H1 (cell line): ENCODE data around the gene PIGK. TPM values are rescaled to one million over a fixed set of nuclear protein-coding genes. Genes with fewer than 3 reads are reported as not detected.

Source experiments
- CTCF ChIA-PET: fragments of 300-600 bp; sonication (Branson Sonifier 250); formaldehyde crosslinking; loops from one replicate; lab custom pipeline; 2021; ENCODE audit not compliant: partially characterized antibody; lab: Charles Lee
- POLR2A ChIA-PET: fragments of 300-600 bp; sonication (Branson Sonifier 250); formaldehyde crosslinking; loops from one replicate; lab custom pipeline; 2021; ENCODE audit warnings: inconsistent platforms; ENCODE audit not compliant: partially characterized antibody; lab: Charles Lee
- DNase-seq, 2 experiments: peaks; one replicate each; pipeline versions ENCODE4 v3.0.0 to v3.0.0-alpha.2; 2010 to 2022; ENCODE audit warnings: low spot score in 2 of 2, low read depth in 1 of 2, mixed read lengths in 1 of 2
- FAIRE-seq: peaks from 2 replicates; lab custom pipeline; 2011; peaks lifted over from hg19 to GRCh38; lab: Jason Lieb, UNC
- H2AFZ ChIP-seq: 2 replicates; pipeline ENCODE4 v1.8.1; 2012; ENCODE audit warnings: low read length, inconsistent platforms
- H2AK5ac ChIP-seq: 2 replicates; pipeline ENCODE4 v1.6.1; 2013; ENCODE audit warnings: low read depth, low read length
- H2BK120ac ChIP-seq: replicated peaks from 2 replicates; pipeline ENCODE3; 2013; ENCODE audit warnings: low read depth, low read length, inconsistent platforms
- H2BK12ac ChIP-seq: 2 replicates; pipeline ENCODE4 v1.6.1; 2013; ENCODE audit warnings: low read depth, low read length
- H2BK15ac ChIP-seq: 2 replicates; pipeline ENCODE4 v1.6.1; 2013; ENCODE audit warnings: low read length
- H2BK20ac ChIP-seq: 2 replicates; pipeline ENCODE4 v1.6.1; 2013; ENCODE audit warnings: low read length
- H2BK5ac ChIP-seq: 2 replicates; pipeline ENCODE4 v1.6.1; 2013; ENCODE audit warnings: low read depth, low read length
- H3K14ac ChIP-seq: 2 replicates; pipeline ENCODE4 v1.6.1; 2013; ENCODE audit warnings: inconsistent platforms; ENCODE audit not compliant: insufficient read length
- H3K18ac ChIP-seq: 2 replicates; pipeline ENCODE4 v1.6.1; 2013; ENCODE audit warnings: low read length; ENCODE audit errors: extremely low read depth
- H3K23ac ChIP-seq: 2 replicates; pipeline ENCODE4 v1.6.1; 2013; ENCODE audit warnings: inconsistent platforms; ENCODE audit not compliant: insufficient read length
- H3K23me2 ChIP-seq: 2 replicates; pipeline ENCODE4 v1.6.1; 2013; ENCODE audit warnings: low read depth, low read length
- H3K27ac ChIP-seq: 2 replicates; pipeline ENCODE4 v1.6.1; 2011; ENCODE audit warnings: low read depth, low read length, inconsistent platforms
- H3K27me3 ChIP-seq, 4 experiments: replicated peaks in 1 of 4; 1 replicate in 1 of 4; 2 replicates in 3 of 4; pipeline versions ENCODE4 v1.6.1 to v1.8.1; 2011 to 2013; ENCODE audit warnings: low read length in 3 of 4, mild to moderate bottlenecking in 3 of 4, inconsistent platforms in 2 of 4, mixed read lengths in 2 of 4, moderate library complexity in 1 of 4; ENCODE audit not compliant: control insufficient read depth in 3 of 4, insufficient read depth in 3 of 4; ENCODE audit errors: extremely low read depth in 1 of 4
- H3K36me3 ChIP-seq, 4 experiments: 2 replicates each; pipeline versions ENCODE4 v1.6.1 to v1.8.1; 2011 to 2013; ENCODE audit warnings: mild to moderate bottlenecking in 4 of 4, low read length in 3 of 4, moderate library complexity in 2 of 4, control low read depth in 1 of 4, inconsistent platforms in 1 of 4; ENCODE audit not compliant: insufficient read depth in 4 of 4, control insufficient read depth in 2 of 4
- H3K4ac ChIP-seq: replicated peaks from 2 replicates; pipeline ENCODE3; 2013; ENCODE audit warnings: low read length, low read depth, mixed read lengths, inconsistent platforms; ENCODE audit not compliant: insufficient read length
- H3K4me1 ChIP-seq, 4 experiments: replicated peaks in 1 of 4; 1 replicate in 1 of 4; 2 replicates in 3 of 4; pipeline versions ENCODE4 v1.6.1 to v1.8.1; 2011 to 2013; ENCODE audit warnings: low read length in 3 of 4, inconsistent platforms in 2 of 4, mixed read lengths in 1 of 4; ENCODE audit not compliant: insufficient read depth in 4 of 4, control insufficient read depth in 3 of 4
- H3K4me2 ChIP-seq, 2 experiments: 2 replicates each; pipeline versions ENCODE4 v1.6.1 to v1.8.1; 2011 to 2013; ENCODE audit warnings: low read depth in 2 of 2, low read length in 2 of 2, control low read depth in 1 of 2, inconsistent platforms in 1 of 2, mild to moderate bottlenecking in 1 of 2; ENCODE audit not compliant: insufficient read depth in 1 of 2
- H3K4me3 ChIP-seq, 4 experiments: fragments of 200-600, 300-600 bp in 1 of 4; sonication (generic), shearing (Covaris generic), sonication (Bioruptor Twin) in 1 of 4; 2 replicates each; pipeline versions ENCODE4 v1.5.1 to v1.8.1; 2011 to 2016; ENCODE audit warnings: low read length in 4 of 4, low read depth in 3 of 4, control low read depth in 2 of 4, inconsistent platforms in 2 of 4, mild to moderate bottlenecking in 2 of 4, mixed read lengths in 1 of 4, moderate library complexity in 1 of 4; ENCODE audit not compliant: insufficient read depth in 2 of 4; ENCODE audit errors: extremely low read depth in 1 of 4
- H3K56ac ChIP-seq: replicated peaks from 2 replicates; pipeline ENCODE3; 2013; ENCODE audit warnings: low read depth, mild to moderate bottlenecking, mixed read lengths, low read length, inconsistent platforms; ENCODE audit not compliant: insufficient read length
- H3K79me1 ChIP-seq: 2 replicates; pipeline ENCODE4 v1.6.1; 2013; ENCODE audit warnings: low read depth, low read length, control low read depth
- H3K79me2 ChIP-seq, 2 experiments: 2 replicates each; pipeline versions ENCODE4 v1.6.1 to v1.8.1; 2012 to 2013; ENCODE audit warnings: low read length in 2 of 2, mild to moderate bottlenecking in 2 of 2, inconsistent platforms in 1 of 2; ENCODE audit not compliant: insufficient read depth in 2 of 2, control insufficient read depth in 1 of 2
- H3K9ac ChIP-seq, 4 experiments: replicated peaks in 1 of 4; 1 replicate in 1 of 4; 2 replicates in 3 of 4; pipeline versions ENCODE4 v1.6.1 to v1.8.1; 2011 to 2013; ENCODE audit warnings: low read depth in 3 of 4, low read length in 3 of 4, control low read depth in 2 of 4, mild to moderate bottlenecking in 2 of 4, moderate library complexity in 2 of 4, inconsistent platforms in 1 of 4; ENCODE audit errors: extremely low read depth in 1 of 4
- H3K9me3 ChIP-seq, 2 experiments: 2 replicates each; pipeline versions ENCODE4 v1.6.1 to v1.8.1; 2012 to 2013; ENCODE audit warnings: mild to moderate bottlenecking in 2 of 2, moderate library complexity in 2 of 2, control low read depth in 1 of 2, inconsistent platforms in 1 of 2, low read depth in 1 of 2, low read length in 1 of 2, mixed read lengths in 1 of 2; ENCODE audit not compliant: insufficient read depth in 2 of 2
- H4K20me1 ChIP-seq, 2 experiments: replicated peaks in 1 of 2; 2 replicates each; pipeline versions ENCODE3 to v1.8.1; 2011 to 2013; ENCODE audit warnings: inconsistent platforms in 2 of 2, low read length in 2 of 2, mild to moderate bottlenecking in 1 of 2; ENCODE audit not compliant: insufficient read depth in 2 of 2, control insufficient read depth in 1 of 2
- H4K5ac ChIP-seq: 2 replicates; pipeline ENCODE4 v1.6.1; 2013; ENCODE audit warnings: low read length, low read depth, mixed read lengths, inconsistent platforms; ENCODE audit not compliant: insufficient read length
- H4K8ac ChIP-seq: 2 replicates; pipeline ENCODE4 v1.8.0; 2013; ENCODE audit warnings: mild to moderate bottlenecking, moderate library complexity, low read length, inconsistent platforms; ENCODE audit not compliant: insufficient read depth; ENCODE audit errors: extremely low read depth
- H4K91ac ChIP-seq: replicated peaks from 2 replicates; pipeline ENCODE3; 2013; ENCODE audit warnings: low read length, mixed read lengths, inconsistent platforms; ENCODE audit not compliant: insufficient read length
- BRCA1 ChIP-seq: IDR thresholded peaks from 2 replicates; pipeline ENCODE4 v1.6.1; 2012; ENCODE audit warnings: low read depth, low read length, improper control_type of control experiment
- CREB1 ChIP-seq: IDR thresholded peaks from 2 replicates; pipeline ENCODE4 v1.6.1; 2012; ENCODE audit warnings: inconsistent platforms
- FOSL1 ChIP-seq: IDR thresholded peaks from 2 replicates; pipeline ENCODE4 v1.6.1; 2011; ENCODE audit warnings: mild to moderate bottlenecking, low read depth, low read length, moderate library complexity; ENCODE audit not compliant: insufficient read depth
- HDAC2 ChIP-seq, 2 experiments: fragments of 300-600 bp in 1 of 2; sonication (generic) in 1 of 2; IDR thresholded peaks; 2 replicates each; pipeline ENCODE4 v1.6.1; 2011 to 2012; ENCODE audit warnings: low read depth in 2 of 2, low read length in 2 of 2, mild to moderate bottlenecking in 2 of 2, moderate library complexity in 2 of 2, borderline replicate concordance in 1 of 2, inconsistent platforms in 1 of 2
- JUN ChIP-seq: IDR thresholded peaks from 2 replicates; pipeline ENCODE4 v1.6.1; 2011; ENCODE audit warnings: low read depth, mild to moderate bottlenecking, improper control_type of control experiment, low read length
- JUND ChIP-seq: IDR thresholded peaks from 2 replicates; pipeline ENCODE4 v1.6.1; 2011; ENCODE audit warnings: mild to moderate bottlenecking, improper control_type of control experiment, low read length
- POLR2A ChIP-seq, 2 experiments: IDR thresholded peaks; 1 replicate in 1 of 2; 2 replicates in 1 of 2; pipeline ENCODE4 v1.6.1; 2011; ENCODE audit warnings: low read depth in 2 of 2, low read length in 2 of 2, mild to moderate bottlenecking in 2 of 2; ENCODE audit errors: control extremely low read depth in 1 of 2
- POU5F1 ChIP-seq: IDR thresholded peaks from 2 replicates; pipeline ENCODE4 v1.6.1; 2011; ENCODE audit warnings: low read depth, mild to moderate bottlenecking, low read length, moderate library complexity
- RAD21 ChIP-seq, 2 experiments: IDR thresholded peaks in 1 of 2; conservative IDR thresholded peaks in 1 of 2; 2 replicates each; pipeline ENCODE4 v1.6.1; 2011; ENCODE audit warnings: low read depth in 2 of 2, low read length in 2 of 2, improper control_type of control experiment in 1 of 2, inconsistent platforms in 1 of 2, mild to moderate bottlenecking in 1 of 2, moderate library complexity in 1 of 2
- RBBP5 ChIP-seq: IDR thresholded peaks from 2 replicates; pipeline ENCODE4 v1.7.1; 2012; ENCODE audit warnings: low read depth, mild to moderate bottlenecking, inconsistent platforms, low read length, moderate library complexity, borderline replicate concordance
- RFX5 ChIP-seq: IDR thresholded peaks from 2 replicates; pipeline ENCODE4 v1.6.1; 2011; ENCODE audit warnings: low read depth, low read length, improper control_type of control experiment, borderline replicate concordance
- SIX5 ChIP-seq: IDR thresholded peaks from 2 replicates; pipeline ENCODE4 v1.6.1; 2011; ENCODE audit warnings: mild to moderate bottlenecking, low read depth, low read length
- SRF ChIP-seq: IDR thresholded peaks from 2 replicates; pipeline ENCODE4 v1.6.1; 2011; ENCODE audit warnings: mild to moderate bottlenecking, low read depth, low read length, moderate library complexity
- WGBS, 2 experiments: shearing (Covaris generic) in 1 of 2; methylation state at CpG; one replicate each; pipeline versions ENCODE4 v1.1.6 to v1.1.7; 2013 to 2015; ENCODE audit warnings: low lambda C conversion rate in 2 of 2, mixed read lengths in 2 of 2, inconsistent platforms in 1 of 2, low coverage in 1 of 2, missing lambda C conversion rate in 1 of 2; ENCODE audit not compliant: insufficient replicate concordance in 2 of 2, insufficient coverage in 1 of 2, insufficient read length in 1 of 2; ENCODE audit errors: extremely low coverage in 1 of 2, missing lambda C conversion rate in 1 of 2; 5-methylcytosine and 5-hydroxymethylcytosine counted together
- polyA plus RNA-seq, 7 experiments: library from polyadenylated mRNA; depleted of rRNA in 3 of 7; stranded (reverse) in 5 of 7; unstranded in 2 of 7; fragments of >200 nt in 5 of 7; fragments of 200-250 nt in 2 of 7; gene quantifications; 1 replicate in 5 of 7; 2 replicates in 1 of 7; 4 replicates in 1 of 7; pipeline versions ENCODE4 v1.2.1 to v1.2.3, GENCODE V29; 2011 to 2013; ENCODE audit warnings: missing spikeins in 2 of 7, mixed read lengths in 2 of 7
- total RNA-seq: library from RNA; stranded (reverse); fragmentation: NEBNext Ultra II Directional; extraction: Animal tissue kit (Norgen Biotek cat#: 25700); gene quantifications from 2 replicates; pipeline ENCODE4 v1.2.1, GENCODE V29; 2021
- TF ChIP-seq, protein P1 (sequence below): IDR thresholded peaks from 2 replicates; pipeline ENCODE4 v1.6.1; 2012; ENCODE audit warnings: low read length, inconsistent platforms

PIGK gene
- total and polyA plus RNA-seq, 2 of the 8 experiments (the other 6 are each of a cell fraction or from before 2014, with no cell fraction given) = 5.6 to 23.2 TPM

DNA sequence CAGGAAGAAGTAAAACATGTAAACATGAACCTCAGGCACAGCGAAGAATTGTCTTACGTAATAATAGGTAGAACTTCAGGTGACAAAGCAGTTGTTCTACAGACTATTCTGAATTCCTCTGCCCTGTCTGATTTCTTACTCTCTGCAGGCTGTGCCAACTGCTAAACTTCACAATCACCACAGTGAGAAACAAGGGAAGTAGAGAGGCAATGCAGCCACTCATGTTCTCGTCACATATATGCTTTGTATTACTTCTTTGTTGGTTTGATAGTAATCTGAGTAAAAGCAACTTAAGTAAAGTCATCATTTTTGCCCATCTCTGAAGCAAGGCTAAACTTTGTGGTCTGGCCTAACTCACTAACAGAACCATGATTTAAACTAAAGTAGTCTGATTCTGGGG lies 21.9 kb downstream of the PIGK start:
- no peak overlapping the region for H3K56ac ChIP-seq
- no peak overlapping the region for H3K27ac ChIP-seq
- DNase-seq (no peak), FAIRE-seq (no peak)
- no peak overlapping the region for H3K14ac ChIP-seq
- no peaks in the 10 kb centered on the region for H3K36me3 ChIP-seq
- no peaks in the 10 kb centered on the region for H3K4me1 ChIP-seq
- POLR2A ChIA-PET = no interaction called here
- H2BK12ac ChIP-seq = no peak overlapping the region
- H3K4ac ChIP-seq = no peak overlapping the region
- H3K4me3 ChIP-seq = no peak overlapping the region
- no peak overlapping the region for H4K5ac ChIP-seq
- no peak overlapping the region for H3K4me2 ChIP-seq
- no peaks in the 10 kb centered on the region for H3K79me2 ChIP-seq
- no peak overlapping the region for H4K8ac ChIP-seq
- H2BK5ac ChIP-seq = no peak overlapping the region
- no peaks in the 10 kb centered on the region for H3K27me3 ChIP-seq
- no peaks in the 10 kb centered on the region; the same call in 1 of the 2 replicates for H3K23me2 ChIP-seq
- no peak overlapping the region for H3K9ac ChIP-seq
- WGBS, 2 experiments = 86% methylated on average over 3 of the region's 3 CpGs; no CpG with 5 or more reads in 1 of the 2 experiments
- no peak overlapping the region for H2BK15ac ChIP-seq
- no peaks in the 10 kb centered on the region for H4K20me1 ChIP-seq
- no peak overlapping the region for H2AFZ ChIP-seq
- no peak overlapping the region for H2BK20ac ChIP-seq
- H2AK5ac ChIP-seq = no peak overlapping the region
- no peak overlapping the region for H3K23ac ChIP-seq
- peaks cover 2% of the 10 kb centered on the region; the same call in 1 of the 2 replicates for H3K79me1 ChIP-seq
- H3K18ac ChIP-seq = no peak overlapping the region
- no peaks in the 10 kb centered on the region for H3K9me3 ChIP-seq
- CTCF ChIA-PET = no interaction called here
- no peak overlapping the region for H4K91ac ChIP-seq
- H2BK120ac ChIP-seq = no peak overlapping the region
- no peak for TF ChIP-seq SRF
- TF ChIP-seq FOSL1 = no peak
- no peak for TF ChIP-seq POLR2A (IDR thresholded peaks at IDR 0.05; ENCODE audit: control extremely low read depth in 1 of 2, low read depth in 2 of 2, low read length in 2 of 2)
- no peak for TF ChIP-seq RAD21 (IDR thresholded peaks at IDR 0.05 in 1 of 2, conservative IDR thresholded peaks at IDR 0.05 in 1 of 2; ENCODE audit: low read depth in 2 of 2, low read length in 2 of 2)
- TF ChIP-seq JUN = no peak
- no peak for TF ChIP-seq SIX5
- TF ChIP-seq JUND = no peak
- no peak for TF ChIP-seq HDAC2 (IDR thresholded peaks at IDR 0.05; ENCODE audit: borderline replicate concordance in 1 of 2, low read depth in 2 of 2, low read length in 2 of 2)
- TF ChIP-seq, protein P1, sequence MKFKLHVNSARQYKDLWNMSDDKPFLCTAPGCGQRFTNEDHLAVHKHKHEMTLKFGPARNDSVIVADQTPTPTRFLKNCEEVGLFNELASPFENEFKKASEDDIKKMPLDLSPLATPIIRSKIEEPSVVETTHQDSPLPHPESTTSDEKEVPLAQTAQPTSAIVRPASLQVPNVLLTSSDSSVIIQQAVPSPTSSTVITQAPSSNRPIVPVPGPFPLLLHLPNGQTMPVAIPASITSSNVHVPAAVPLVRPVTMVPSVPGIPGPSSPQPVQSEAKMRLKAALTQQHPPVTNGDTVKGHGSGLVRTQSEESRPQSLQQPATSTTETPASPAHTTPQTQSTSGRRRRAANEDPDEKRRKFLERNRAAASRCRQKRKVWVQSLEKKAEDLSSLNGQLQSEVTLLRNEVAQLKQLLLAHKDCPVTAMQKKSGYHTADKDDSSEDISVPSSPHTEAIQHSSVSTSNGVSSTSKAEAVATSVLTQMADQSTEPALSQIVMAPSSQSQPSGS = no peak
- no peak for TF ChIP-seq CREB1
- TF ChIP-seq BRCA1 = no peak
- no peak for TF ChIP-seq POU5F1
- no peak for TF ChIP-seq RBBP5
- TF ChIP-seq RFX5 = no peak
